Type B pancreatic cell (in vitro differentiated cells): ENCODE data around the gene TOLLIP. TPM values are rescaled to one million over a fixed set of nuclear protein-coding genes. Genes with fewer than 3 reads are reported as not detected.

Experiments
- DNase-seq: peaks from one replicate; pipeline ENCODE4 v3.0.0; 2021; ENCODE audit warnings: mixed read lengths; ENCODE audit not compliant: unreplicated experiment; ENCODE audit errors: extremely low spot score
- H3K27ac Mint-ChIP-seq: 2 replicates; pipeline ENCODE4 v1.8.0; 2021; ENCODE audit warnings: mild to moderate bottlenecking, mixed read lengths
- H3K27me3 Mint-ChIP-seq: 2 replicates; pipeline ENCODE4 v1.8.0; 2021; ENCODE audit warnings: mixed read lengths
- H3K36me3 Mint-ChIP-seq: 2 replicates; pipeline ENCODE4 v1.8.0; 2021; ENCODE audit warnings: mixed read lengths
- H3K4me1 Mint-ChIP-seq: one replicate; pipeline ENCODE4 v1.8.0; 2021; ENCODE audit warnings: mixed read lengths; ENCODE audit not compliant: unreplicated experiment
- H3K4me3 Mint-ChIP-seq: 2 replicates; pipeline ENCODE4 v1.8.0; 2021; ENCODE audit warnings: mild to moderate bottlenecking, mixed read lengths
- H3K9me3 Mint-ChIP-seq: 2 replicates; pipeline ENCODE4 v1.8.0; 2021; ENCODE audit warnings: mixed read lengths
- total RNA-seq: library from RNA; stranded (reverse); gene quantifications from 2 replicates; pipeline ENCODE4 v1.2.1, GENCODE V29; 2021; ENCODE audit warnings: low replicate concordance
- TF ChIP-seq, protein P1 (sequence below): fragments of 200-600 bp; sonication (generic); conservative IDR thresholded peaks from 2 replicates; pipeline ENCODE4 v1.5.0; 2021; ENCODE audit warnings: antibody characterized with exemption, mild to moderate bottlenecking

TOLLIP gene
- total RNA-seq, 1 donor from 2014 or later = 49.2 TPM

DNA sequence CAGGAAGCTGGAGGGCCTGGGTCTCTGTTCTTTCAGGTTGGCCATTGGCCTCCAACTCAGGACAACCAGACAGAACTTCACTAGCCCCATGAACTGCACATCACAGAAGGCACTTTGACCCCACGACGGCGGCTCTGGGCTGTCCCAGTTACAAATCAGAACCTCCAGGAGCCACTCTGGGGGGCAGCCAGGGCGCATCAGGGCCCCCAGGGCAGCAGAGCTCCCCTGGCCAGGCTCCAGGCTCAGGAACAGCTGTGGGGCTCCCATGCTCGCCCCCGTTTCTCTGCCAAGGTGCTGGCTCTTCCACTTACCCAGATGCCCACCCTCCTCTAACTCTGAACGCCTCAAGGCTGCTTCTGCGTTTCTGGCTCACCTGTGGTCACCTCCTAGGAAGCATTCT is 25.5 kb downstream of the TOLLIP start:
- no peak overlapping the region for H3K27ac Mint-ChIP-seq
- H3K27me3 Mint-ChIP-seq = no peaks in the 10 kb centered on the region
- no peak for DNase-seq
- TF ChIP-seq, protein P1, sequence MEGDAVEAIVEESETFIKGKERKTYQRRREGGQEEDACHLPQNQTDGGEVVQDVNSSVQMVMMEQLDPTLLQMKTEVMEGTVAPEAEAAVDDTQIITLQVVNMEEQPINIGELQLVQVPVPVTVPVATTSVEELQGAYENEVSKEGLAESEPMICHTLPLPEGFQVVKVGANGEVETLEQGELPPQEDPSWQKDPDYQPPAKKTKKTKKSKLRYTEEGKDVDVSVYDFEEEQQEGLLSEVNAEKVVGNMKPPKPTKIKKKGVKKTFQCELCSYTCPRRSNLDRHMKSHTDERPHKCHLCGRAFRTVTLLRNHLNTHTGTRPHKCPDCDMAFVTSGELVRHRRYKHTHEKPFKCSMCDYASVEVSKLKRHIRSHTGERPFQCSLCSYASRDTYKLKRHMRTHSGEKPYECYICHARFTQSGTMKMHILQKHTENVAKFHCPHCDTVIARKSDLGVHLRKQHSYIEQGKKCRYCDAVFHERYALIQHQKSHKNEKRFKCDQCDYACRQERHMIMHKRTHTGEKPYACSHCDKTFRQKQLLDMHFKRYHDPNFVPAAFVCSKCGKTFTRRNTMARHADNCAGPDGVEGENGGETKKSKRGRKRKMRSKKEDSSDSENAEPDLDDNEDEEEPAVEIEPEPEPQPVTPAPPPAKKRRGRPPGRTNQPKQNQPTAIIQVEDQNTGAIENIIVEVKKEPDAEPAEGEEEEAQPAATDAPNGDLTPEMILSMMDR = no peak
- H3K4me3 Mint-ChIP-seq = no peak overlapping the region
- peaks cover 4% of the 10 kb centered on the region for H3K4me1 Mint-ChIP-seq
- no peaks in the 10 kb centered on the region for H3K9me3 Mint-ChIP-seq
- H3K36me3 Mint-ChIP-seq = peaks cover 8% of the 10 kb centered on the region

DNA sequence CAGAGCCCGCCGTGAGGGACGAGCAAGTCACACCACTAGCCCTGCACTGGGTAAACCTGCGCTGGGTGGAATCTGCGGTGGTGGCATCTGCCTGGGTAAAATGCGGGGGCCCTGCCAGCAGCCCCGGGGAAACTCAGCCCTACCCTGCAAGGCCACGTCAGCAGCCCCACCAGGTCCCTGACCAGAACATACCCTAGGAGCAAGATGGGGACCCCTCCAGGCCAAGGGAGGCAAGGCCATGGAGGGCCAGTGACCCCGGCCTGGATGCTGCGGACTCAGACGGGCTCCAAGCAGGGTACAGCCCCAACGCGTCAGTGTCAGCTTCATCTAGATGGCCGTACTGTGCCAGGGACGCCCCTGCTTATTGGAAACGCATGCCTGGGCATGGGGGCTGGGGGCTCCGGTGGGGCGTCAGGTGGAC is 26.3 kb downstream of the TOLLIP start:
- TF ChIP-seq, protein P1 = no peak
- H3K27ac Mint-ChIP-seq = no peak overlapping the region
- no peak overlapping the region for H3K4me3 Mint-ChIP-seq

GRCh38 chr11:1281974-1282365 is 27.5 kb downstream of the TOLLIP start:
- Mint-ChIP-seq H3K27me3 (no peaks in the 10 kb centered on the region), H3K27ac (no peak overlapping the region), H3K9me3 (no peaks in the 10 kb centered on the region), H3K4me1 (peaks cover 4% of the 10 kb centered on the region), H3K36me3 (peaks cover 8% of the 10 kb centered on the region), H3K4me3 (no peak overlapping the region)
- no peak for DNase-seq
- TF ChIP-seq, protein P1 = no peak

More for the DNA sequence above, 26.3 kb downstream of the TOLLIP start:
- no peaks in the 10 kb centered on the region for H3K27me3 Mint-ChIP-seq
- peaks cover 8% of the 10 kb centered on the region for H3K36me3 Mint-ChIP-seq
- H3K9me3 Mint-ChIP-seq = no peaks in the 10 kb centered on the region
- H3K4me1 Mint-ChIP-seq = peaks cover 4% of the 10 kb centered on the region
- no peak for DNase-seq

DNA sequence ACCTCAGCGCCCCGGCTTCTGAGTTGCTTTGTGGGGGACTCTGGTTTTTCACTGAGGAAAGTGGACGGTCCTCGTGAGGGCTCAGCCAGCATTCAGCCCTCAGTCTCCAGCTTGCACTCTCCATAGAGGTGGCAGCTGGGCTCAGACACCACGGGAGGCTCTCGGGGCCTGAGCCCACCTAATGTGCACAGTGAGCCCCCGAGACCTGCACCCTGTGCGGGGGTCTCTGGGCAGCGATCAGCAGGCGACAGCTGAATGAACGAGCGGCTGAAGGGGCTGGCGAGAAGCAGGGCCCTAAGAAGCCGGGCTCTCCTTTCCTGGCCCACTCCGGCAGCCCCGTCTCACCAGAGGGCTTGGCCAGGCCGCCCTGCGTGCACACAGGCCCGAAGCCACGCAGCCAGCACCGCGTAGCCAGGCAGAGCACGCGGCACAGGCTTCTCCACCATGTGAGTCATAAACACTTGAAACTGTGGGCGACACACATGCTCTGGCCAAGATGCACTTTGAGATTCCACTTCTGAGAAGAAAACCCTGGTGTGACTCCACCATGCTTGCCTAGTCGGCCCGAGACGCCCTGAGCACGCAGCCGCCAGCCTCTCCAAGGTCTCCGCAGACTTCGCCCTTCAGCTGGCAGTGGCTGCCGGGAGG is 28.0 kb downstream of the TOLLIP start:
- no peak for DNase-seq
- Mint-ChIP-seq H3K4me1 (peaks cover 4% of the 10 kb centered on the region), H3K4me3 (no peak overlapping the region), H3K27ac (no peak overlapping the region), H3K27me3 (no peaks in the 10 kb centered on the region), H3K9me3 (no peaks in the 10 kb centered on the region), H3K36me3 (peaks cover 4% of the 10 kb centered on the region)
- TF ChIP-seq, protein P1 = no peak

DNA sequence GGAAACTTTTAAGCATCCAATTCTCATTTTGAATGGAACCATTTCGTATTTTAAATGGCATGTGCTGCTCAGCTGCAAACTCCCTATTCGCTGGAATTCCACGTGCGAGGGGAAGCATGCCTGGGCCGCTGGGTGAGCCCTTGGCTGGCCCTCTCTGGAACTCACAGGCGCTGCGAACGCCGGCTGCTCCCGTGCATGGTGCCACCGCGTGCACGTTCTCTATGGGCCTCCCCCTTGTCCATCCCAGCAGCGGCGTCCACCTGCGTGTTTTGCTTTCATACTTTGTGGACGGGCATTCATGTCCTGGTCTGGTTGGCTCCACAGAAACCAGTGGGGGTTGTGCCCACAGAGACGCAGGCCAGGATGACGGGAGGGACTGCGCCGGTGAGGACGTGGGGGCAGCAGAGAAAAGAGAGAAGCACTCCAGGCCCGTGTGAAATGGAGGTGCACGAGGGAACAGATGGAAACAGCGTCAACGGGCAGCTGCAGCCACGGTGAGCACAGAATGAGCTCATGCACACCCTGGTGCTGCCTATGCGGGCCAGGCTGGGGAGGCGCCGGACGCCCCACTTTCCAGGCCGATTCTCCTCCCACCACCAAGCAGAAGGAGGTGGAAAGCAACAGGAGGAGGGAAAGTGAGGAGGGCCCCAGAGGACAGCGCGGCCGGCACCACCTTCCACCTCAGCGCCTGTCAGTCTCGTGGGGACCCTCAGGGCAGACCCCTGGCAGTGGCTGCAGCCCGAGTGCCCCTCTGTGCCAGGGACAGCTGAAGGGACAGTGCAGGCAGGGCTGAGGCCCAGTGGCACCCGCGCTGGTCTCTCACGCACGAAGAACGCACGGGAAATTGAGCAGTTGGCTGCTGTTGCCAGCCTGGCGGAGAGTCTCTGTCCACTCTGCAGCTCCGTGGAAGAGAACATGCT is 29.1 kb downstream of the TOLLIP start:
- Mint-ChIP-seq H3K36me3 (peaks cover 3% of the 10 kb centered on the region), H3K4me3 (no peak overlapping the region), H3K9me3 (no peaks in the 10 kb centered on the region), H3K27ac (no peak overlapping the region), H3K4me1 (peaks cover 4% of the 10 kb centered on the region), H3K27me3 (no peaks in the 10 kb centered on the region)
- DNase-seq = no peak
- TF ChIP-seq, protein P1 = no peak
